ENCODE results near the gene HMCES.

The HMCES gene

GRCh38 chr3:129278439-129278965 lies at the start of gene HMCES:
HMCES (plus strand) TSS chr3:129278870; CDS start chr3:129279733, 863 bp downstream.
- DNase-seq = peak; percentile 94 to 96

GRCh38 chr3:129228891-129229585 lies 49.6 kb upstream of the HMCES start:
- no peak for DNase-seq

GRCh38 chr3:129230311-129231019 lies 48.2 kb upstream of the HMCES start:
- DNase-seq = peak; percentile 27 to 67

- no peak for DNase-seq
These were observed 47.1 kb upstream of the HMCES start for GRCh38 chr3:129231331-129232119.

- peak; percentile 38 to 85 for DNase-seq
These were observed 45.1 kb upstream of the HMCES start for GRCh38 chr3:129233538-129233937.

GRCh38 chr3:129234441-129234840 lies 44.2 kb upstream of the HMCES start:
- no peak for DNase-seq

- DNase-seq = no peak
These were observed 43.2 kb upstream of the HMCES start for GRCh38 chr3:129235344-129235917.

- DNase-seq = peak; percentile 56 to 57
These were observed 39.5 kb upstream of the HMCES start for GRCh38 chr3:129238945-129239705.

- no peak for DNase-seq
These were observed 38.7 kb upstream of the HMCES start for GRCh38 chr3:129239991-129240390.

GRCh38 chr3:129240436-129240835 lies 38.2 kb upstream of the HMCES start:
- DNase-seq = peak in 1 of 2 donors; percentile 17

GRCh38 chr3:129245141-129245540 lies 33.5 kb upstream of the HMCES start:
- DNase-seq = no peak

- peak; percentile 85 to 87 for DNase-seq
These were observed 32.9 kb upstream of the HMCES start for GRCh38 chr3:129245641-129246306.

GRCh38 chr3:129246636-129247035 lies 32.0 kb upstream of the HMCES start:
- DNase-seq = no peak

GRCh38 chr3:129248286-129248979 lies 30.2 kb upstream of the HMCES start:
- DNase-seq = no peak

- peak; percentile 89 to 92 for DNase-seq
These were observed 29.2 kb upstream of the HMCES start, which contains the start of gene COPG1 for GRCh38 chr3:129249284-129250065. COPG1 (plus strand) TSS chr3:129249606; CDS start chr3:129249710, 104 bp downstream.

- DNase-seq = no peak
These were observed 25.9 kb upstream of the HMCES start for GRCh38 chr3:129252748-129253147.

- DNase-seq = no peak
These were observed 24.0 kb upstream of the HMCES start for GRCh38 chr3:129254536-129255230.

- DNase-seq = no peak
These were observed 22.4 kb upstream of the HMCES start for GRCh38 chr3:129256270-129256669.

- DNase-seq = no peak
These were observed 21.1 kb upstream of the HMCES start for GRCh38 chr3:129257609-129258008.
